ENCODE data around the gene TJP1. TPM values are rescaled to one million over a fixed set of nuclear protein-coding genes. Genes with fewer than 3 reads are reported as not detected.
"Not testable (repeated sequence)": the region's sequence is repeated elsewhere in the genome, so short reads cannot be mapped to it uniquely, and the experiment has no call there.

Gene TJP1
- total and polyA plus RNA-seq, 8 donors, result 82.9 to 130 (median 121) TPM

DNA sequence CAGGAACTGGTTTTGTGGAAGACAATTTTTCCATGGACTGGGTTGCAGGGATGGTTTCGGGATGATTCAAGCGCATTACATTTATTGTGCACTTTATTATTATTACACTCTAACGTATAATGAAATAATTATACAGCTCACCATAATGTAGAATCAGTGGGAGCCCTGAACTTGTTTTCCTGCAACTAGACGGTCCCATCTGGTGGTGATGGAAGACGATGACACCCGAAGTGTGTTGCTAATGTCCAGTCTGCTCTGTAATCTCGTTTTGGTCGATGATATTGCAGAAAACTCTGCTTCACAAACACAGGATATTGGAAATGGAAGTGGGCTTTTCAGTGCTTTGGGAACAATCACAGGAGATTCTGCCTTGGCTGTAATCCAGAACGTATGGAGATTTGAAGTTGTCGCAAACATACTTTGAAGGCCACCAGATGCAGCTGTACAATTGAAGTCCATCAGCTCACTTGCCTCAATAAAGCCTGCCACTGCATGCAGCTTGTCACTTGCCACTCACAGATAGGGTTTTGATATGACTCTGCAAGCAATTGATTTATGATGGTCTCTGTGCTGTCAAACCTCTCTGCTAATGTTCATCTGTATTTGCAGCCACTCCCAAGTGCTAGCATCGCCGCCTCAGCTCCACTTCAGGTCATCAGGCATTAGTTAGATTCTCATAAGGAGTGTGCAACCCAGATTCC, 141.7 kb downstream of the TJP1 start:
- H3K4me1 ChIP-seq, result no peaks in the 10 kb centered on the region
- peaks cover 0 to 8% of the 10 kb centered on the region in 2 donors for H3K27me3 ChIP-seq
- no peak for DNase-seq
- no peaks in the 10 kb centered on the region for H3K36me3 ChIP-seq
- TF ChIP-seq, protein P1, sequence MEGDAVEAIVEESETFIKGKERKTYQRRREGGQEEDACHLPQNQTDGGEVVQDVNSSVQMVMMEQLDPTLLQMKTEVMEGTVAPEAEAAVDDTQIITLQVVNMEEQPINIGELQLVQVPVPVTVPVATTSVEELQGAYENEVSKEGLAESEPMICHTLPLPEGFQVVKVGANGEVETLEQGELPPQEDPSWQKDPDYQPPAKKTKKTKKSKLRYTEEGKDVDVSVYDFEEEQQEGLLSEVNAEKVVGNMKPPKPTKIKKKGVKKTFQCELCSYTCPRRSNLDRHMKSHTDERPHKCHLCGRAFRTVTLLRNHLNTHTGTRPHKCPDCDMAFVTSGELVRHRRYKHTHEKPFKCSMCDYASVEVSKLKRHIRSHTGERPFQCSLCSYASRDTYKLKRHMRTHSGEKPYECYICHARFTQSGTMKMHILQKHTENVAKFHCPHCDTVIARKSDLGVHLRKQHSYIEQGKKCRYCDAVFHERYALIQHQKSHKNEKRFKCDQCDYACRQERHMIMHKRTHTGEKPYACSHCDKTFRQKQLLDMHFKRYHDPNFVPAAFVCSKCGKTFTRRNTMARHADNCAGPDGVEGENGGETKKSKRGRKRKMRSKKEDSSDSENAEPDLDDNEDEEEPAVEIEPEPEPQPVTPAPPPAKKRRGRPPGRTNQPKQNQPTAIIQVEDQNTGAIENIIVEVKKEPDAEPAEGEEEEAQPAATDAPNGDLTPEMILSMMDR (IDR thresholded peaks at IDR 0.05), result no peak
- H3K9me3 ChIP-seq, result no peaks in the 10 kb centered on the region
- H3K27ac ChIP-seq, result no peak overlapping the region
- H3K4me3 ChIP-seq, result no peak overlapping the region
- no peak for ATAC-seq
- intact Hi-C loops (cut with DNase I), result no loop called here

DNA sequence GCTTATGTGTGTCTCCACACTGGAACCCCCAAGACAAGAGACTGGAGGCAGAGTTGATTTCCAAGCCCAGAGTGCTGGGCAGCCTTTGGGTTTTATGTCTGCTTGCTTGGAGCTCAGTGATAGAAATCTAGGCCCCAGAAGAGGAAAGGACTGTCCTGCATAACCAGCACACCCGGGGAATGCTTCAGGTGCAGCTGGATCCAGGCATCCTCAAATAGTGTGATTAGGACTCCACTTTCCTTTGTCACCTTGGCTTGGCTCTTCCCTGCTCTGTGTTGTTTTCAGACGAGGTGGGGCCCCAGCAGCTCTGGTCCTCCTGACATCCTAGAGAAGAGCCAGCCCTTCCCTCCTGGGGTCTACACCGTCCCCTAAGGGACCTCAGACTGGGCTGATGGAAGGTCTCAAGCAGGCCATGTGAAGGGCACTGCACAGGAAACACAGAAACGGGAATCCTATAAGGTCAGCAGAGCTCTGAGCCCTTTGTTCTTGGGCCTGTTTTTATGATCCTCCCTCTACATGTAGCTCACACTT, 143.7 kb downstream of the TJP1 start:
- intact Hi-C loops (cut with DNase I), result no loop called here

DNA sequence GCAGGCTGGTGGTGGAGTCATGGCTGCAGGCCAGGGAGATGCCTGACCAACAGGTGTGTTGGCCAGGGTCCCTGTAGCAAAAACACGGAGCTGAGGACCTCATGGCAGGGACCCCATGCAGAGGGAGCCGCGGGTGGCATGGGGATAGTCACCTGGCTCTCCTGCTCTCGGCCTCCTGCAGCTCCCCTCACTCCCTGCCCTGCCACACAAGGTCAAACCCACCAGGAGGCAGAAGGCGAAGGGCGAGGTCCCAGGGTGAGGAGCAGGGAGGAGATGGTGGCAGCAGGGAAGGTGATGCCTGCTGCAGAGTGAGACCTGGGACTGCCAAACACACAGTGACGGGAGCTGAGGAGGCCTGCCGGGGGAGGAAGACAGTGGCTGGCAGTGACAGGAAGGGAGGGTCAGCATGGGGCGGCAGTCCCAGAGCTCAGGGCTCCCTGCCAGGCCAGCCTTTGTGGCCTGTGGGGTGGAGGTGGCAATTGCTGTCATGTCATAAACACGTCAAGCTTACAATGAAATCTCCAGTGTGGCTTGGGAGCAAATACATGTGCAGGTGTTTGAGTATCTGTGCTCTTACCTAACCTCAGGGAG, 144.3 kb downstream of the TJP1 start:
- Histone ChIP-seq H3K4me3 (no peak overlapping the region), H3K9me3 (no peaks in the 10 kb centered on the region), H3K36me3 (no peaks in the 10 kb centered on the region), H3K27me3 (peaks cover 0 to 29% of the 10 kb centered on the region in 2 donors), H3K4me1 (no peaks in the 10 kb centered on the region), H3K27ac (no peak overlapping the region)
- TF ChIP-seq, protein P1 (IDR thresholded peaks at IDR 0.05), result no peak
- DNase-seq (no peak), ATAC-seq (no peak)
- intact Hi-C loops (cut with DNase I), result no loop called here

More for the DNA sequence above, 143.7 kb downstream of the TJP1 start:
- H3K36me3 ChIP-seq, result no peaks in the 10 kb centered on the region
- H3K27me3 ChIP-seq, result peaks cover 0 to 28% of the 10 kb centered on the region in 2 donors
- H3K27ac ChIP-seq, result no peak overlapping the region
- no peaks in the 10 kb centered on the region for H3K9me3 ChIP-seq
- TF ChIP-seq, protein P1 (IDR thresholded peaks at IDR 0.05), result no peak
- DNase-seq (no peak), ATAC-seq (no peak)
- no peaks in the 10 kb centered on the region for H3K4me1 ChIP-seq
- no peak overlapping the region for H3K4me3 ChIP-seq

- DNase-seq (no peak), ATAC-seq (no peak)
- Histone ChIP-seq H3K4me1 (no peaks in the 10 kb centered on the region), H3K9me3 (no peaks in the 10 kb centered on the region), H3K4me3 (no peak overlapping the region), H3K36me3 (no peaks in the 10 kb centered on the region), H3K27me3 (peaks cover 0 to 29% of the 10 kb centered on the region in 2 donors), H3K27ac (no peak overlapping the region)
- TF ChIP-seq, protein P1 (IDR thresholded peaks at IDR 0.05), result no peak
- intact Hi-C loops (cut with DNase I), result no loop called here
Measured at GRCh38 chr15:29677455-29677854, 144.8 kb downstream of the TJP1 start.

- Histone ChIP-seq H3K4me1 (no peaks in the 10 kb centered on the region), H3K27me3 (peaks cover 0 to 29% of the 10 kb centered on the region in 2 donors), H3K36me3 (no peaks in the 10 kb centered on the region), H3K27ac (no peak overlapping the region), H3K9me3 (no peaks in the 10 kb centered on the region), H3K4me3 (no peak overlapping the region)
- TF ChIP-seq, protein P1 (IDR thresholded peaks at IDR 0.05), result no peak
- no peak for ATAC-seq
- no peak for DNase-seq
- intact Hi-C loops (cut with DNase I), result no loop called here
Measured at GRCh38 chr15:29676961-29677402, 145.3 kb downstream of the TJP1 start.

GRCh38 chr15:29676374-29676960, 145.8 kb downstream of the TJP1 start:
- intact Hi-C loops (cut with DNase I); H3K27ac ChIP-seq: not testable (repeated sequence)

More at GRCh38 chr15:29676374-29676960, 145.8 kb downstream of the TJP1 start:
- H3K4me3 ChIP-seq, H3K9me3 ChIP-seq, DNase-seq, H3K36me3 ChIP-seq, H3K4me1 ChIP-seq, ATAC-seq: not testable (repeated sequence)
- H3K27me3 ChIP-seq, result peaks cover 0 to 29% of the 10 kb centered on the region in 2 donors
